GM18951 (cell line): ENCODE measurements around the gene NDUFS5.
"Not testable (repeated sequence)": the region's sequence is repeated elsewhere in the genome, so short reads cannot be mapped to it uniquely, and the experiment has no call there.

Experiments
- POLR2A ChIP-seq: IDR thresholded peaks from 4 replicates; pipeline ENCODE4 v1.6.1; 2011; ENCODE audit warnings: mild to moderate bottlenecking; ENCODE audit not compliant: insufficient read length, insufficient read depth; ENCODE audit errors: extremely low read depth
- in situ Hi-C: fragments of 300-500 bp; cut with MboI; formaldehyde crosslinking; loops from one replicate; pipeline ENCODE4 v1.12.0; 2022; ENCODE audit warnings: low sequenced_read_pairs, mixed read lengths, inconsistent platforms; ENCODE audit not compliant: unreplicated experiment

NDUFS5 gene

DNA sequence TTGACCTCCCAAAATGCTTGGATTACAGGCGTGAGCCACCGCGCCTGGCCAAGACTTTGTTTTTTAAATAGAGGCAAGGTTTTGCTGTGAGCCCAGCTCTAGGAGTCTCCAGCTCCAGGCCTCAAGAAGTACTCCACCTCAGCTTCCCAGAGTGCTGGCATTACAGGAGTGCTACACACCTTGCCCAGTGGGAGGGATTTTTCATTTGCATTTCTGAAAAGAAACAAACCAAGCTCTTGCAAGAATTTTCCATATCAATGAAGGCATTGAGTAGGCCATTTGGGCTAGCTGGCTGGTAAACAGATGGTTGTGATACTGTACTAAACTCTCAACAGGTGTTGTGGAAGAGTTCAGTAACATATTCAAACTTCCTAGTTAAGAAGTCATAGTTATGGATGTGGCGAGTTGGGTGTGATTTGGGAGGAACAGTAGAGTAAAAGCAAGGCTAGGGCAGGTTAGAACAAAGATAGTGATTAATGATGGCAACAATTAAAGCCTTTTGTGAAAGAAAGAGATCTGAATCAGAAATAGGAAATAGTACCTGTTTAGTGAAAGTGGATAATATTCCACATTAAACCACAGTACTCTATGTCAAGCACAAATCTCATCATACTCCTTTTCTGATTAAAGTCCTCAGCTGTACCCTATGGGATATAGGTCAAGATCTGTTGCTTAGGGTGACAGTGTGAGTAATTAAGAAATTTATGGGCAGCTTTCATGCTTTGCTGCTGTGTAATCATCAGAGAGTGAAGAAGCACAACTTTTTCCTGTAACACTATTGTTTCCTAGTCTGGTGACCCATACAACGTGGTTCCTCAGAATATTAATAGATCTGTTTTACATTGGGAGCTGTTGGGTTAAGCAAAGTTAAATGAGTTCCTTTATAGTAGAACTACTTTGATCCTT, 24.4 kb upstream of the NDUFS5 start:
- TF ChIP-seq POLR2A = no peak
- in situ Hi-C loops = no loop called here

DNA sequence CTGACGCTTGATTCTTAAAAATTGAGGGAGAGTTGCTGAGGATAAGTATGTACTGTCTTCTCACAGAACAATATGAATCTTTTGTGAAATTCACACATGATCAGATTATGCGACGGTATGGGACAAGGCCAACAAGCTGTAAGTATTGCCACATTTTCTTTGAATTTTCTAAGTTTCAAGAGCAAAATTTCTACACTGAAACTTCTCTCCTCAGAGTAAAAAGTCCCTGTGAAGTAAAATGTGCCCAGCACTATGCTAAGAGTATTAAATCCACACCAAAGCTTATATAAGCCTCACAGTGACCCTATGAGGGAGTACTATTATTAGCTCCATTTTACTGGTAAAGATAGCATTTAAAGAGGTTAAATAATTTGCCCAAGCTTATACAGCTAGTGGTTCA, 22.9 kb upstream of the NDUFS5 start:
- TF ChIP-seq POLR2A = no peak
- in situ Hi-C loops = no loop called here

DNA sequence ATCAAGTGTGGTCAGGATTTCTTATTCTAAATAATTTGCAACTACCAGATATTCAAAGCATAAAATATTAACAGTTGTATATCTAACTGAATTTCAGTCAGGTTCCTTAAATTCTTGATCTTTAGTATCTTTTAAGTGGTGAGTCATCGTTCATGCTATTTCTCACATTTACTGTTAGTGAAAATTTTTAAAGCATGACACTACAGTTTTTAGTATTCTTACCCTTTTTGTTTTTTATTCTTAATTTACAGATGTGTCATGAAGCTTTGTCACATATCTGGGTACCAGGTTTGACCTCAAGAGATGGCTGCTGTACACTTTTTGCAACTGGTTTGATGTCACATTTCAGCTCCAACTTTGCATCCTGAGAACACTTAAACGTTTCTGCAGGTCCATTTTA, 22.4 kb upstream of the NDUFS5 start:
- TF ChIP-seq POLR2A = no peak
- in situ Hi-C loops = no loop called here

DNA sequence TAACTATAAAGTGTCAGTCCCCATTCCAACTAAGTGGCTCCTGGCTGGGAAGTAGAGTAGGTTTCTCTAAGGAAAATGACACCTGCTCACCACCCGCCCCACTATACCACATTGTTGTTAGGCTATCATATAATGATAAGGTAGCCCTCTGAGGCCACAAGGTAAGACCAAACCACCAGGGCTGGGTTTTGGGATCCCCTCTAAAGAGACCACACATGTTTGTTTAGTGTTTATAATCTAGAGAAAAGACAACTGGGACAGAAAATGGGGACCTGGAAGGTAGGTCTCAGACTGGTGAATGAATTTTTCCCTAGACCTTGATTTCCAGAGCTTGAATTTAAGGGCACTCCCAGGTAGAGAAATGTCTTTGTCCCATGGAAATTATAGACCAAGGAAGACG, 19.9 kb upstream of the NDUFS5 start:
- in situ Hi-C loops = no loop called here
- TF ChIP-seq POLR2A = no peak

DNA sequence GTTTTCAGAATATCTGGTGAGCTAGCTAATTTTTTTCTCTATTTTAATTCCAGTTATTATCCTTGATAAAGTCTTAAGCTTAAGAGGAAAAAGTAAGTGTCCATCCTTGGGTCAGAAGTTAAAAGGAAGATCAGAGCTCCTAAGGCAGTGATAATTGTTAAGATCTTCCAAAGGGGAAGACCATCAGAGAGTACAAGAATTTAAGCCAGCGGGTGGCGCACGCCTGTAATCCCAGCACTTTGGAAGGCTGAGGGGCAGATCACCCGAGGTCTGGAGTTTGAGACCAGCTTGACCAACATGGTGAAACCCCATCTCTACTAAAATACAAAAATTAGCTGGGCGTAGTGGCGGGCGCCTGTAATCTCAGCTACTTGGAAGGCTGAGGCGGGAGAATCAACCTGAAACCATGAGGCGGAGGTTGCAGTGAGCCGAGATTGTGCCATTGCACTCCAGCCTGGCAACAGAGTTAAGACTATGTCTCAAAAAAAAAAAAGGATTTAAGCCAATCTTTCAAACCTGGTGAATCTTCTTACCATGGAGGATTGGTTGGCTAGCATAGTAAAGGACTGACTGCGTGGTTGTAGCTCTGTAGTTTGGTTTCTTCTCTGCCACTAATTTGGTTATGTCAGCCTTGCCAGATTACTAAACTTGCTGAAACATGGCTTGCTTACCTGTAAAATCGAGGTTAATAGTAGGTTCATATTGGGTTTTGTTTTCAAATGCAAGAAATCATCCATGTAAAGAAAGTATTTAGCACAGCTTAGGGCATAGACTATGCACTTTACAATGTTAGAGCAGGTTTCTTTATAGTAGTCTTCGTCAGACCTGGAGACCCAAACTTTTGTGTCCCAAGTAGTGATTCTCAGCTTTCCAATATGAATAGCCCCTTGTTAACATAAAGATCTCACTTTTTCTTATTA, 19.2 kb upstream of the NDUFS5 start:
- TF ChIP-seq POLR2A = no peak
- in situ Hi-C loops = no loop called here

DNA sequence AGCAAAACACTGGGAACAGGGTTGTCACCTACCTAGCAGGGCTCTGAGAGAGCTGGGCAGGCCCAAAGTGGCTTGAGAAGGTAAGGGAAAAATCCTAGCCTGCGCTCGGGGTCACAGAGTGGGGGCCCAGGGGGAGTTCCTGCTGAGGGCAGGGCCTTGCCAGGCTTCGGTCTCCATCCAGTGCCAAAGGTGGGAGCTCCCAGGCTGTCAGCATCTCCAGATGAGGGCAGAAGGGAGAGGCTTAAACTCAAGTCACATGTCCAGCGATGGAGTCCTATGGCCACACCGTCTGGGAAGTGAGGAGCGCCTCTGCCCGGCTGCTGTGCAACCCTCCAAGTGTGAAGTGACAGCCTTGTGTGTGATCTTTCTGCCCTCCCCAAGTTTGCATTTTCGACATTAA, 11.2 kb upstream of the NDUFS5 start:
- in situ Hi-C loops = not testable (repeated sequence)

DNA sequence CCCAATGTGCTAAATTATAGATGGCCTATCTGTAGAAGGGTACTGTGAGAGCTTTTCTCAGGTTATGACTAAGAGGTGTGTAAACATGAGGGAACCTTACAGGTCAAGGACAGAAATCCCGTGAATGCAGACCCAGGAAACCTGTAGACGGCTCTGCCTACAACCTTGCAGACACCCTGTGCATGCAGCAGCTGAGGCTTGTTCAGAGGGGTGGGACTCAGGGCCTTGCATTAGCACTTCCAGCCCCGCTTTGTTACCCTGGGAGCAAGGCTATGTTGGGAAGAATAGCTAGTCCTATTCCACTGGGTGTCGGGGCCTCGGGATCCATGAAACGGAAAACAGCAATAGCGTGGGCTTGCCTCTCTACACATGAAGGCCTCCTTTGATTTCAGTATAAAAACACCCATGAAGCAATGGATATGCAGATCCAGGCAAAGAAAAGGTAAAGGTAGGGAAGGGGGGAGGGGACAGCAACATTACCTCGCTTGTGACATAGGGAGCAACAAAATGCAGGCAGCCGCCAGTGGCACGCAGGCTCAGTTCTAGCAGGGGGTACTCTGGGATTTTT, 9.5 kb upstream of the NDUFS5 start:
- in situ Hi-C loops = no loop called here
- no peak for TF ChIP-seq POLR2A

DNA sequence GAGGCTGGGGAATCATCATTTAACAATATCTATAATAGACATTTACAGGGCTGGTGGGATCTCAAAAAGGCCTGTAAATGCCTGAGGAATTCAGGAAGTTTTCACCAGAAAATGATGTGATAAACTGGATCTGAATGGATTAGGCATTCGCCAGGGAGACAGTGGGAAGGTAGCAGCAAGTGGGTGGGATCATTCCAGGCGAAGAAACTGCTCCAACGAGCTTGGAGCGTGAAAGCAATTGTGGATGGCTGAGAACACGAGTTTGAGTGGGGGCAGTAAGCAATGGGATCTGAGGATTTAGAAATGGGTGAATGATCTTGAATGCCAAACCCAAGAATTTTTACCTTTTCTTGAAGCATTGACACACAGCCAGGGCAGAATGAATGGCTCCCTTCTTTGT, 8.9 kb upstream of the NDUFS5 start:
- no peak for TF ChIP-seq POLR2A
- in situ Hi-C loops = no loop called here

DNA sequence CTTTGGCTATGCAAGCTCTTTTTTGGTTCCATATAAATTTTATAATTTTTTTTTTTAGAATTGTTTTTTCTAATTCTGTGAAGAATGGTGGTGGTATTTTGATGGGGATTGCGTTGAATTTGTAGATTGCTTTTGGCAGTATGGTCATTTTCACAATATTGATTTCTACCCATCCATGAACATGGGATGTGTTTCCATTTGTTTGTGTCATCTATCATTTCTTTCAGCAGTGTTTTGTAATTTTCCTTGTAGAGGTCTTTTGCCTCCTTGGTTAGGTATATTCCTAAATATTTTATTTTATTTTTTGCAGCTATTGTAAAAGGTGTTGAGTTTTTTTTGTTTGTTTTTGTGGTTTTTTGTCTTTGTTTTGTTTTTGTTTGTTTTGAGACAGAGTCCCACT, 5.7 kb upstream of the NDUFS5 start:
- in situ Hi-C loops = not testable (repeated sequence)

DNA sequence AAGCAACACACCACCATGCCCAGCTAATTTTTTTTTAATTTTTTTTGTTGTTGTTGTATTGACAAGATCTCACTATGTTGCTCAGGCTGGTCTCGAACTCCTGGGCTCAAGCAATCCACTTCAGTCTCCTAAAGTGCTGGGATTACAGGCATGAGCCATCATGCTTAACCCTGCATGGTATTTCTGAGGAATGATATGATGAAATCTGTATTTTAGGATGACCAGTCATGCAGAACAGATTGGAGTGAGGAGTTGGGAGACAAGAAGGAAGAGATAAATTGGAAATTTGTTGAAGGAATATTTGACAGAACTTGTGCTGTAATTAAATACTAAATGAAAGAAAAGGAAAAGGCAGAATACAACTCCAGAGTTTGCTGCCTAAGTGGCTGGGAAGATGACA, 4.7 kb upstream of the NDUFS5 start:
- TF ChIP-seq POLR2A = no peak
- in situ Hi-C loops = no loop called here

DNA sequence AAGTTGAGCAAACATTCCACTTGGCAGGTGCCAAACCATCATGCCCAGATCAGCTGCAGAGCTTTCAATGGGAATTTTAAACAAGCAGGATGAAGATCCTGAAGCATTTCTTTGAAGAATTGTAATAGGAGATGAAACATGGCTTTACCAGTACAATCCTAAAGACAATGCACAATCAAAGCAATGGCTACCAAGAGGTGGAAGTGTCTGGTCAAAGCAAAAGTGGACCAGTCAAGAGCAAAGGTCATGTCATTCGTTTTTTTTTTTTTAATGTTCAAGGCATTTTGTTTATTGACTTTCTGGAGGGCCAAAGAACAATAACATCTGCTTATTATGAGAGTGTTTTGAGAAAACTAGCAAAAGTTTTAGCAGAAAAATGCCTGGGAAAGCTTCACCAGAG, 3.0 kb upstream of the NDUFS5 start:
- no peak for TF ChIP-seq POLR2A
- in situ Hi-C loops = no loop called here

DNA sequence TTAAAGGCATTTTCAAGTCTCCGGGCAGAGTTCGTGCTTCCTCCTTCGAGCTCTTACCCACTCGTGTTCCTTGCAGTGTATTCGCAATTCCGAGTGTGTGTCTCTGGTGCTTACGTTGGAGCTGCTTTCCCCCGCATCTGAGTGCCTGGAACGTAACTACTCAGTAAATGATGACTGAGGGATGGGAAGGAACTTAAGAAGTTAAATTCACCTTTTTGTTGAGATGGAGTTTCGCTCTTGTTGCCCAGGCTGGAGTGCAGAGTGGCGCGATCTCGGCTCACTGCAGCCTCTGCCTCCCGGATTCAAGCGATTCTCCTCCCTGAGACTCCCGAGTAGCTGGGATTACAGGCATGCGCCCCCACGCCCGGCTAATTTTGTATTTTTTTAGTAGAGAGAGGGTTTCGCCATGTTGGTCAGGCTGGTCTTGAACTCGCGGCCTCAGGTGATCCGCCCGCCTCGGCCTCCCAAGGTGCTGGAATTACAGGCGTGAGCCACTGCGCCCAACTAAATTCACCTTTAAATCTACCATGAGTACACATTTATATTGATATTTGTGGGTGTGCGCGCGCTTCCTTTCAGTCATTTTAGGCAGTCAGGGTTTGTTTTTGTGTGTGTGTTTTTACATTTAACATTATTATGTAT, 837 bp downstream of the NDUFS5 start:
- no peak for TF ChIP-seq POLR2A
- in situ Hi-C loops = no loop called here

DNA sequence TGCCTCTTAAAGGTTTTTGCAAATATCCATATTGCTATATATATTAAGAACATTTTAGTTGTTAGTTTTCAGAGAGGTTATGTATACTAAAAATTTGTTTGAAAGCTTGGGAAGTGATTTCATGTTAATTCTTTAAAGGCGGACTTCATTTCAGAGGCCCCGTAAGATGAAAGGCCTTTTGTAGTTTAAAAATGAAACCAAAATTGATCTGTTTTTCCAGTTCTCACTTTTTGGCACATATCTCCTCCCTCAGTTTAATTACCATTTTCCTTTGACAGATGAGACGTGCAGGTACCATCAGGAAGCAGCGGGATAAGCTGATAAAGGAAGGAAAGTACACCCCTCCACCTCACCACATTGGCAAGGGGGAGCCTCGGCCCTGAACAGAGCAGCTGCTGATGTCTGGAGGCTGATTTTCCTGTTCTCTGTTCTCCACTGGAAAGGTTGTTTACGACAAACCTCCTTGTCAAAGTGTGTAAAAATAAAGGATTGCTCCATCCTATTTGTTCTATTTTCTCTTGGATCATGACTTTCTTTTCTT, 8.0 kb downstream of the NDUFS5 start:
- in situ Hi-C loops = no loop called here
- no peak for TF ChIP-seq POLR2A
